SHP77 (cell line): Measurements from ENCODE around the gene MRPS23.
A peak's percentile ranks its signal among the peaks of the same experiment; 100 is the strongest.
"Not testable (repeated sequence)": the region's sequence is repeated elsewhere in the genome, so short reads cannot be mapped to it uniquely, and the experiment has no call there.

Source experiments
- DNase-seq, 2 experiments: peaks; one replicate each; lab custom pipeline; 2025; lab: John Stamatoyannopoulos, UW

The MRPS23 gene

DNA sequence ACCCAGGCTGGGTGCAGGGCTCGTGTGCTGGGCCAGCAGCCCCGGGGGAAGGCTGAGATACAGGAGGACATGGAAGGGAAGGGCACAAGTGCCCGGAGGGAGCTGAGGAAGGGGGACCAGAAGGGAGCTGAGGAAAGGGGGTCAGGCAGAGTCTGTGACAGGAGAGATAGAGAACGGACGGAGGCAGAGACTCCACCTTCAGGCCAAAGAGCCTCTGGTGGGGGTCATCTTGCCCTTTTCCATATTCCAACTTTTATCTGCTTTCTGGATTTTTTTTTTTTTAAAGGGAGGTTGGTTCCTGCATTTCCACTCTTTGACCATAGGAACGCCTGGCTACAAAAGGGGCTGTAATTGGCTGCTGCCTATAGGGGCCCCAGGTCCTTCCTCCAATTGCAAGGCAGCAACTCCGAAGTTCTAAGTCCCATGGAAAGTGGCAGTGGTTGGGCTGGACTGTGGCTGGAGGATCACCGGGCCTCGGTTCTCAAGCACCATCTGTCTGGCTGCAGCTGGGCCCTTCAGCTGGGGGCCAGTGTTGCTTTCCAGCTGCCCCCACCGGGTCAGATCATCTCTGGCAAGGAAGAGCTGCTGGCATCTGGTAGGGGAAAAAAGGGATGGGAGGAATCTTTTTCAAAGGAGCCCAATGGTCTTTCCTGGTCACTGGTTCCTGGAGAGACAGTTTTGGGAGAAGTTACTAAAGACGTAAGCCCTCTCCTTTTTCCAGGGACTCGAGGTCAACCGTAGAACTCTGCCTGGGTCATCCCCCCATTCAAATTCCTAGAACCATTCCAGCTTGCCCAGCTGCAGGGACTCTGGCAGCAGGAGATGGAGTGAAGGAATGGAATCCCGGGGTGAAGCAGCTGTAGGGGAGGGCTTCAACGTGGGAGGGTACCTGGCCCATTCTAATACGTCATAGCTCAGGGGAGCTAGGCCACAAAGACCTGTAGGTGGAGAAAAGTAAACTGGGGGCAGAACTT lies 13.1 kb upstream of the MRPS23 start:
- DNase-seq: no peak

DNA sequence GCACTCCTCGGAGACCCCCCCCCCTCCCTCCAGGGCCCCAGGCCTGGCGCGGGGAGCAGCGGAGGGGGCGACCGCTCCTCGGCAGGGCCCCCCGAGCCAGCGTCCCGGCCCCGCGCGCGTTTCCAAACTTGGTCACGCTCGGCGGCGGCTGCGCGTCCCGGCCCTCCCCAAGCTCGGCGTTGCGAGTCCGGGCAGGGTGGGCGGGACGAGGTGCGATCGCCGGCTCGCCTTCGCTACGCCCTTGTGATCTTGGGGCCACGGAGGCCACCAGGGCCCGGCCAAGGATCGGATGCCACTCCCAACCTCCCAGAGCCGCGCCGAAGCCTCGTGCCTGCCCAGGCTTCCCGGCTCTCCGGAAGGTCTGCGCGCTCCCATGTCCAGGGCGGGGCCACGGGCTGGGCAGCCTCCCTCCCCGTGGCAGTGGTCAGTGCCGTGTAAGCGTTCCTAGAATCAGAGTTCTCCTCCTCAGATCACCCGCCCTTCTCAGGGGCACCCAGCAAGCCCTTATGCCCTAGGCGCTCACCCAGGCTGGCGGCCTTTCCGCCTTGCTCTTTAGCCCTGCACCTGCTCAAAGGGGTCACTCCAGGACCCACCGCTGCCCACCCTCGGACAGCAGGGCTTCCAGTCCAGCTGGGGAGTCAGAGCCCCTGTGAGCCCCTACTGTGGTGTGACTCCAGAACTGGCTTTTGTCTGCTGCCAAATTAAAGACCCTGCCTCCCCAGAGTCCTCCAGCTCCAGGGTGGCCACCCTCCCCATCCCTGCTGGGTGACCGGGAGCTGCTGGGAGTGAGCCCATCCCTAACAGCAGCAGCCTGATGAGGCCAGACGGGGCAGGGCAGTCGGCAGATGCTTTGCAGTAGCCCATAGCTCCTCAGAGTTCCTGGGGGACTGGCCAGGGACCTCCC lies 12.2 kb upstream of the MRPS23 start:
- DNase-seq: no peak

DNA sequence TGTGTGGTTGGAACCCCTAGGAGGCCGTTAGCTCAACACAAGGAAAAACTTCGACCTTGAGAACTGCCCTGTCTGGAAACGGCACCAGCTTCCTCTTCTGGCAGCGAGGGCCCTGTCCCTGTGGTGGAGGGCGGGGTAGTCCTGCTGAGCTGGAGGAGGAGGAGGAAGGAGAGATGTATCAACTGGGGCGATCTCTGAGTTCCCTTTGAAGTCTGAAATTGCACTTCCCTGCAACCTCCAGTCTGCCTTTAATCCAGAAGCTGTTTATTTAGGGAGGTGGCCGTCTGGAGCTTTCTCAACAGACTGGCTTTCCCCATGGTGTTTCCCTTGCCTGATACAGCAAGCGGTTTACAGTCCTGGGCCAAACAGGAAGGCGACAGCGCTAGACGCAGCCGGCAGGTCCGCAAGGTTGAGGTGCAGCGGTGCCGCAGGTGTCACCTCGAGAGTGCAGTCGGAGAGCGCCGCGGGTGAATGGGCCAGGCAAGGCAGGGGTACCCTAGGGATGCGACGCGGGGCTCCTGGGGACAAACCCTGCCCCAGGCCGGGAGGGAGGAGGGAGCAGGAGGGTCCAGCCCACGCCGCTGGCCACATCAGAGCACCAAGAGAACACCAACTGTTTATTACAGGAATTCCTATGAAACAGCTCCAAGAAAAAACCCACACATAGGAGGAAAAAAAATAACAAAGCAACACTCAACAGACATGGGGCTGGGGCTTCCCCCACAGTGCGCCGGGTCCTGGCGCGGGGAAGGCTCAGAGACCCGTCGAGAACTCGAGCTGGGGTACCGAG lies 11.4 kb upstream of the MRPS23 start:
- DNase-seq: no peak

DNA sequence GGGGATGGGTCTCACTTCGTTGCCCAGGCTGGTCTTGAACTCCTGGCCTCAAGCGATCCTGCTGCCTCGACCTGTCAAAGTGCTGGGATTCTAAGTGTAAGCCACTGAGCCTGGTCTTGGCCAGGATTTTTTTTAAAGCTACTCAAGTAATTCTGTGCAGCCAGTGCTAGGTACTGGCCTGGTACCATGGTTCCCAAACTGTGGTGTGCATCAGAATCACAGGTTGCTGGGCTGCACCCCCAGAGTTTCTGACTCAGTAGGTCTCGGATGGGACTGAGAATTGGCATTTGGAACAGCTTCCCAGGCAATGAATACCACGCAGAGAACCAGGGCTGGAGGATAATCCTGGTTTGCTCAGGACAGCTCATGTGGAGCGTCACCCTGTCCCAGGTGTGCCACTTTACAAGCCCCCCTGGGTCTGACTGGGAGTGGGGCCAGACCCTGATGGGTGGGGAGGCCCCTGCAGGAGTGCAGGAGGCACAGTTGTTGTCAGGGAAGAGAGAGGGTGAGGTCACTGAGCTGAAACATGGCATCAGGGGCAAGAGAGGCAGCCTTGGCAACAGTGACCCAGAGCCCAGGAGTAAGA lies 10.7 kb upstream of the MRPS23 start:
- no peak for DNase-seq

DNA sequence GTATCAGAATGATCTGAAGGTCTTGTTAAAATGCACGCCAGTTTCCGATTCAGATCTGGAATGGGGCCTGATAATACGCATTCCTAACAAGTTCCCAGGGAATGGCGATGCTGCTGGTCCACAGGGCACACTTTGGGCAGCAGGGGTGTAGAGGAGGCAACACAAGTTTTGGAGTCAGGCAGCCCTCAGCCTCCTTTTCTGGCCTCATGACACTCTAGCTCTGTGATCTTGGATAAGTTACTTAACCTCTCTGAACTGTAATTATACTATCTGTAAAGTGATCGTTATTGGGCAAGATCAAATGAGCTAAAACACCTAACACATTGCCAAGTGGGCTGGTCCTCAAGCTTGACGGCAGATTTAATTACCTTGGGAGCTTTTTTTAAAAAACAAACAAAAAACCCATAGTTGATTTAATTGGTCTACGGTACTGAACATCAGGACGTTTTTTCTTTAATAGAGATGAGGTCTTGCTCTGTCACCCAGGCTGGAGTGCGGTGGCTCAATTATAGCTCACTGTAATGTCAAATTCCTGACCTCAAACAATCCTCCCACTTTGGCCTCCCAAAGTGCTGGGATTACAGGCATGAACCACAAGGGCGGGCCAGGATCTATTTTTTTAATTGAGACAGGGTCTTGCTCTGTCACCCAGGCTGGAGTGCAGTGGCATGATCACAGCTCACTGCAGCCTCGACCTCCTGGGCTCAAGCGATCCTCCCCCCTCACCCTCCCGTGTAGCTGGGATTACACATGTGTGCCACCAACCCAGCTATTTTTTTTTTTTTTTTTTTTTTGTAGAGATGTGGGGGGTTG lies 10.0 kb upstream of the MRPS23 start:
- no peak for DNase-seq

DNA sequence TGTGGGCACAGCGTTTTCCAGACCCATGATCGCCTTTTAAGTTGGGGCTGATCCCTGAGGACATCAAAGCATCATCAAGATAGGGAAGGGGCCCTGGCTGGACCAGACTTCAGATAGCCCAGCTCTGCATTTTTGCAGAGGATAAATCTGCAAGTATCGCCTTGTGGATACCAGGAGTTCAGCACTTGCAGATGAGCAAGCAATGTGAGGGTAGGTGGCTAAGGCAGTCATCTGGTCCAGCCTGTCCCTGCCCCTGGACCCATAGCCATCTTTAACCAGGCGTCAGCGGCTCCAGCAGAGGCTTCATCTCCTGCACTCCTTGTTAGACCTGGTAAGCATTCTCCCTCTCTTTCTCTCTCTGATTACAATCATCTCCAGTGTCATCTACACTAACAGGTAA lies 9.0 kb upstream of the MRPS23 start:
- DNase-seq: no peak

DNA sequence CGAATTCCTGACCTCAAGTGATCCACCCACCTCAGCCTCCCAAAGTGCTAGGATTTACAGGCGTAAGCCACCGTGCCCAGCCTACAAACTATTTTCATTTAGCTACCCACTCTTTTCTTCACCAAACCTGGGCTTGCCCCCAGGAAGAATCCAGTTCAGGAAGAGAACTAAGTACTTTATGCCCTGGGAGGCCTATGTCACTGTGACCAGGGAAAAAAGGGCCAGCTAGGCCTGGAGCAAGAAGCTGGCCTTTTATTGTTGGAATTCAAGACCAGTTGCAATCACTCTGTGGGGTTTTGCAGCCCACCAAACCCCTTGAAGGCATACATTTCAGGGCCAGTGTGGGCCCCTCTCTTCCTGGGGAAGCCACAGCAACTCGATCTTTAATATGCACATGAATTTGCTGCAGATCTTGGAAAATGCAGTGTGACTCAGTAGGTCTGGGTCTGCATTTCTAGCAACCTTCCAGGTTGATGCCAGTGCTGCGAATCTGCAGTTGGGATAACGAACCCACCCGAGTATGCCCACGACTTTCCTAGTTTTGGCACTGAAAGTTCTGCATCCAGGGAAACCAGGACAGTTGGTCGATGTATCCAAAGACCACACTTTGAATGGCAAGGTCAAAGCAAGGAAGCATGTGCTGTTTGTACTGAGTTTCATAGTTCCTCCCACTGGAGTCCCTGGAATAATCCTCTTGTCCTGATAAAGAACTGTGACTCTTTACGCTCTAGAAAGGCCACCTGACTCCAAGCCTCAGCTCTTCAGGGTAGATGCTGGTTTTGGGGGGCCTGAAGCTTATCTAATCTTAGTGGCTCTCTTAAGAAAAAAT lies 7.2 kb upstream of the MRPS23 start:
- no peak for DNase-seq

DNA sequence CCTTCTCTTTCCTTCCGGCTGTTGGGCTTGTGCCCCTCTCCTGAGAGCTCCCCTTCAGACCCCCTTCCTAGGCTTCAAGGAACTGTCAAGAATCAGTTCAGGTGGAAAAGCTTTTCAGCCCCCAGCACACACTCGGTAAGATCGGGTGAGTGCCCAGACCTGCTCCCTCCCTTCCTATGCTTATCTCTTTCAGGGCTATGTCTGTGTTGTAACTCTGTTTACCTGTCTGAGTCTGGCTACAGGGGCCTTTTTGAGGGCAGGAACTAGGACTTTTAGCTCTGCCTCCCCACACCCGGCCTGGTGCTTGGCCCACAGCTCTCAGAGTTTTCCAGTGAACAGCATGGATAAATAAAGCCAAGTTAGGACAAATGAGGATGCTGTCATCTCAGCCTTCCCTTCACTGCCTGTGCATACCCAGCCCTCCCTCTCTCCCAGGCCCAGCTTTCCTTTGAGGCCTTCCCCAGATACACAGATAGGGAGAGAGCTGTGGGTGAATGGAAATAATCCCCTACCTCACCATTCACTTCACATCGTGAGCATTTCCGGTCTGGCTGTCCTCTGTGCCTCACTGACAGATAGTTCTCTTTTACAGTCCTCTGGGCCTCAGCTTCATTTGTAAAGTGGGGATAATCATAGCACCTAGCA lies 5.7 kb upstream of the MRPS23 start:
- DNase-seq: no peak

DNA sequence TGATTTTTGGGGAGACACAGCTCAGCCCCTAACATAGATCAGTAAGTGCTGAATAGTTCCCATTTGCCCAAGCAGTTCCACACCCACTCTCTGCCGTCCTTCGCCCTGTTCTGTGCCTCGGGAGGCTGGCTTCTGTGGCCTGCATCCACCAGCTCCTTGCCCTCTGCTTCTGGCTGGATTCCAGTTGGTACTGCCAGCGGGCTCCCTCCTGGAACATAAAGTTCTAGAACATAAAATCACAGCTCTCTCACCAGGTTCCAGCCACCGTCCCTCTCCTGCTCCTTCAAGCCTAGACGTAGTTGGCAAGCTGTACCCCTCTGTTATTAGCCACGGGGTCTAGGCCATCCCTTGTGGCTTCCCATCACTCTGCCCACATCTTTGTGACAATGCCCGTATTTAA lies 3.9 kb upstream of the MRPS23 start:
- DNase-seq: no peak

DNA sequence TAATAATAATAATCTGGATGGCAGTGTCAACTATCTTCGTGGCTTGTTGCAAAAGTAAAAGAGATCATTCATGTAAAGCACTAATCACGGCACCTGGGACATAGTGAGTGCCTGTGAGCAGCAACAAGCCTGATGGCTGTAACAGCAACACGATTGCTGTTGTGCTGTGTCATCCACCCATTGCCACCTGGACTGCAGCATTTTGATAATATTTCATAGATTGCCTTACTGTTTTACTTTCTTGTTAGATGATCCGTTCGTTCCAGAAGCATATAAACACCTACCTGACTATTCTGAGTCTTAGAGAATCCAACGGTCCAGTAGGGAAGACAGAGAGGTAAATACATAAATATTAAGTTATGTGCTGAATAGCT lies 3.1 kb upstream of the MRPS23 start:
- DNase-seq: no peak

DNA sequence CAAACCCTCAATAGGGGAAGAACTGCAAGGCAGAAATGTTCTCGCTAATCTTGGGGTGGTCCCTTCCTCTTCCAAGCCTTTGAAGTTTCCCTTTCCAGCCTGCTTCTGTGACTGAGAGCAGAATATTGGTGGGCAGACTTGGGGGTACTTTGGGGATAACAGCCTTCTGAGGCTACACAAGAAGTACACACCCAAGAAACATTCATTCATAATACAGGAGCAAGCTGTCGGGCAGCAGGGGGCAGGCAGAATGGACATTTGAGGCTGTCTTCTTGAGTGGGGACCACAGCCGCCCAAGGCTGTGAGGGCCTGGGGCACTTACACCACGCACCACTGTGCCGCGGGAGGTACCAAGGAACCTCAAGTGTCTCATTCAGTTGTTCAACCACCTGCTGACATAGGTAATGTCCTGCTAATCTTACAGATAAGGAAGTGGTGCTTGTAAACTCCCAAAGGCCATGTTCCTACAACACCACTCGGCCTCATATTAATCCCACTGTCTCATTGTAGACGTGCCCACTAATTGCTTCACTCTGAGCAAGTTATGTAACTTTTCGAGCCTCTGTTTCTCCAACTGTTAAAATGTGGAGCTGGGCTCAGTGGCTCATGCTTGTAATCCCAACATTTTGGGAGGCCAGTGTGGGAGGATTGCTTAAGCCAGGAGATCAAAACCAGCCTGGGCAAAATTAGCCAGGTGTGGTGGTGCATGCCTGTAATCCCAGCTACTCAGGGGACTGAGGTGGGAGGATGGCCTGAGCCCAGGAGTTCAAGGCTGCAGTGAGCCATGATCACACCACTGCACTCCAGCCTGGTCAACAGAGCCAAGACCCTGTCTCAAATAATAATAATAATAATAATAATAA lies 2.5 kb upstream of the MRPS23 start:
- peak in 1 of 2 experiments; percentile 5 for DNase-seq

DNA sequence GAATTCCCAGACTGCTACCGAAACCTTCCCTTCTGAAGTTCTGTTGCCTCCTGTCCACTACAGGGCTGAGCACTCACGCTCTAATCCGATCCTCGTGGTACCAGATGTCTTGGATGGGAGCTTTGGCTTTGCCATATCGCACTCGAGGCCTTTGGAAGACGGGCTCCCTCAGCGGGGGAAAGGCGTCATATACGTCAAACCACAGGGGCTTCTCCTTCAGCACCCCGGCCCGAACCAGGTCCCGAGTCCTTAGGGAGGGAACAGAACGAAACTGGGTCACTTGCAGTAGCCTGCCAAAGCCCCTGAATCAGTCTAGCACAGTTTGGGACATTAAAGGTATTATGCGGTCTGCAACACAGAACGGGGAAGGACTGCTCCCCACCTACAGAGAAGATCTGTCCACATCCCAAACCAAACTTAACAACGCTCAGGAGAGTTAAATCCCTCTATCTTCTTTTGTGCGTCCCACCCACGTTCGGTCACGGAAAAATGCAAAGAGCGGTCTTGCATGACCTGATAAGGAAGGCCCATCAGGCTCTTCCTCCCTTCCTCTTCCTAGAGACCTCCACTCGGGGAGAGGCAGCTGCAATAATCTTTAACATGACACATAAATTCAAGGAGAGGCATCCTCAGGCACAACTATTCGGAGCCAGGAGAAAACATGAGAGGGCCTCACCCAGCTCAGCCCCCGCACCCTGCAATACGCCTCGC lies 526 bp downstream of the MRPS23 start:
- DNase-seq: no peak

DNA sequence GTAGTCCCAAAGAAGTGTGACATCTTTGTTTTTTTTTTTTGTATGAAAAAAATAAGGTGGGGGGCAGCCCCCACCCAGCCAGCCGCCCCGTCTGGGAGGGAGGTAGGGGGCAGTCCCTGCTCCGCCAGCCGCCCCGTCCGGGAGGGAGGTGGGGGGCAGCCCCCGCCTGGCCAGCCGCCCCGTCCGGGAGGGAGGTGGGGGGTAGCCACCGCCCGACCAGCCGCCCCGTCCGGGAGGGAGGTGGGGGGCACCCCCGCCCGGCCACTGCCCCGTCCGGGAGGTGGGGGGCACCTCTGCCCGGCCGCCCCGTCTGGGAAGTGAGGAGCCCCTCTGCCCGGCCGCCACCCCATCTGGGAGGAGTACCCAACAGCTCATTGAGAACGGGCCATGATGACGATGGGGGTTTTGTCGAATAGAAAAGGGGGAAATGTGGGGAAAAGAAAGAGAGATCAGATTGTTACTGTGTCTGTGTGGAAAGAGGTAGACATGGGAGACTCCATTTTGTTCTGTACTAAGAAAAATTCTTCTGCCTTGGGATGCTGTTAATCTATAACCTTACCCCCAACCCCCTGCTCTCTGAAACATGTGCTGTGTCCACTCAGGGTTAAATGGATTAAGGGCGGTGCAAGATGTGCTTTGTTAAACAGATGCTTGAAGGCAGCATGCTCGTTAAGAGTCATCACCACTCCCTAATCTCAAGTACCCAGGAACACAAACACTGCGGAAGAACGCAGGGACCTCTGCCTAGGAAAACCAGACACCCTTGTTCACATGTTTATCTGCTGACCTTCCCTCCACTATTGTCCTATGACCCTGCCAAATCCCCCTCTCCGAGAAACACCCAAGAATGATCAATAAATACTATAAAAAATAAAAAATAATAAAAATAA lies 3.5 kb downstream of the MRPS23 start:
- not testable (repeated sequence) for DNase-seq

DNA sequence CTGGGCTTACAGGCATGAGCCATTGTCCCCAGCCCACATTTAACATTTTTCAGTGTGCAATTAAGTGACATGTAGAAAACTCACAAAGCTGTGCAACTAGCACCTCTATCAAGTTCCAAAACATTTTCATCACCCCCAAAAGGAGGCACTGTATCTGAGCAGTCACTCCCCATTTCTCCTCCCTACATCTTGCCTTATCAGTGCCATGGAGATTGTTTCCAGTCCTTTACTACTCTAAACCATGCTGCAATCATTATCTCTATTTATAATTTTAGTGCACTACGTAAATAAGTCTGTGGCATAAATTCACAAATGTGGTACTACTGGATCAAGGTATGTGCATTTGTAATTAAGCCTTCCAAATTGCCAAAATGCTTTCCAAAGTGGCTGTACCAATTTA lies 7.6 kb downstream of the MRPS23 start:
- no peak for DNase-seq

DNA sequence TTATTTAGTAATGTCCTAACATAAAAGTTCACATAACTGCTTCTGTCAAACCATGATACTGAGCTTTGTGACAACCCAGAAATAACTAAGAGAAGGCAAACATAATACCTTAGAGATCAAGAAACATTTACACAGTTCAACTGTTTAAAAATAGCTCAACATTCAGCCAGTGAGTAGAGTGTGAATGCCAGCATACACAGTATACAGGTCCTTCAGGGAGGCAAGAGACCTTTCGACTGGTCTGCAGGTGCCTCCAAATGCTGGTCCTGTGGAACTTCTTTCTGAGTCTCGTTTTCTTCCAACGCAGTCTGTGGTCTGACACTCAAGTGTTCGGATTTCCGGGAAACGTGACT lies 10.3 kb downstream of the MRPS23 start:
- DNase-seq: no peak

DNA sequence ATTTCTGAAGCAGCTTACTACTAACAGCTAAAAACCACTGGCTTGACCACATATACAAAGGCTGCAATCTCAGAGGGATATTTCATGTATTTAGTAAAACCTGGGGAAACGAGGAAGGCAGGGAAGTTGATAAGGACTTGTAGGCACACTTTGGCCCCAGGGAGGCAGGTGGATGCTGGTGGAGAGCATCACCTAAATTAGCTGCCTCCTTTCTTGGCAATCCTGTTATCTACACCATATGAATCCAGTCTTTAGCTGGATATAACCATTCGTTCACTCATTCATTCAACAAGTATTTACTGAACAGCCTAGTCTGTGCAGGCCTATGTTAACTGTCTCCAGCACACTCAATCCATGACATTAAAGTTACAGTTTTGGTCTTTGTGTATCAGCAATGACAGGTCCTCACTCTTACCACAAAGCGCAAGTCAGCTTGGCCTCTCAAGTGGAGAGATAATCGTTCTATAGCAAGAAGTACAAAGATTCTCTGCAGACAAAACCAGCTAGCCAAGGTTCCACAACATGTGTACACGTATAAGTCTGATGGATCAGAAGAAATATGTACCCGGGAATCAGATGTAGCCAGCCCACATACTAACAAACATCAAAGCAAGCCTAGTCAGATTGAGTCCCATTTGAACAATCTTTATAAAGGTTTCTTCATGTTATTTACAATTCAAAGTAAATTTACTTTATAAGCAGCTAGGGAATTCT lies 10.8 kb downstream of the MRPS23 start:
- no peak for DNase-seq
